Nephron progenitor cell (in vitro differentiated cells): Measurements from ENCODE around the gene PRAMEF20.
"Not testable (repeated sequence)": the region's sequence is repeated elsewhere in the genome, so short reads cannot be mapped to it uniquely, and the experiment has no call there.

Experiments used
- DNase-seq: peaks from one replicate; pipeline ENCODE4 v3.0.0; 2021
- H3K27ac Mint-ChIP-seq: 2 replicates; pipeline ENCODE4 v1.8.0; 2021; ENCODE audit warnings: mild to moderate bottlenecking, moderate library complexity, mixed read lengths
- H3K27me3 Mint-ChIP-seq: 2 replicates; pipeline ENCODE4 v1.8.0; 2021; ENCODE audit warnings: mild to moderate bottlenecking, low read depth, mixed read lengths; ENCODE audit not compliant: poor library complexity
- H3K36me3 Mint-ChIP-seq: 2 replicates; pipeline ENCODE4 v1.8.0; 2021; ENCODE audit warnings: low read depth, mixed read lengths
- H3K4me1 Mint-ChIP-seq: 2 replicates; pipeline ENCODE4 v1.8.0; 2021; ENCODE audit warnings: mixed read lengths
- H3K4me3 Mint-ChIP-seq: 2 replicates; pipeline ENCODE4 v1.8.0; 2021; ENCODE audit warnings: mild to moderate bottlenecking, moderate library complexity, mixed read lengths
- H3K9me3 Mint-ChIP-seq: 2 replicates; pipeline ENCODE4 v1.8.0; 2021; ENCODE audit warnings: mild to moderate bottlenecking, moderate library complexity, mixed read lengths
- CTCF ChIP-seq: fragments of 200-600 bp; sonication (generic); IDR thresholded peaks from 2 replicates; pipeline ENCODE4 v1.5.0; 2021; ENCODE audit warnings: antibody characterized with exemption

The PRAMEF20 gene

GRCh38 chr1:13430495-13430894 is 20.2 kb downstream of the PRAMEF20 start:
- H3K9me3 Mint-ChIP-seq: peaks cover 89% of the 10 kb centered on the region
- H3K27me3 Mint-ChIP-seq: peaks cover 3% of the 10 kb centered on the region
- no peak for TF ChIP-seq CTCF
- no peak overlapping the region for H3K4me3 Mint-ChIP-seq
- DNase-seq: no peak
- H3K4me1 Mint-ChIP-seq: no peaks in the 10 kb centered on the region
- no peak overlapping the region for H3K27ac Mint-ChIP-seq
- H3K36me3 Mint-ChIP-seq: no peaks in the 10 kb centered on the region

GRCh38 chr1:13432251-13432650 is 22.0 kb downstream of the PRAMEF20 start:
- no peak for TF ChIP-seq CTCF
- Mint-ChIP-seq H3K9me3 (peaks cover 90% of the 10 kb centered on the region), H3K27ac (no peak overlapping the region), H3K27me3 (no peaks in the 10 kb centered on the region), H3K4me3 (no peak overlapping the region), H3K4me1 (no peaks in the 10 kb centered on the region), H3K36me3 (no peaks in the 10 kb centered on the region)
- DNase-seq: no peak

GRCh38 chr1:13433694-13434358 is 23.6 kb downstream of the PRAMEF20 start:
- not testable (repeated sequence) for H3K27me3 Mint-ChIP-seq, H3K36me3 Mint-ChIP-seq, H3K4me3 Mint-ChIP-seq, H3K4me1 Mint-ChIP-seq, DNase-seq, H3K27ac Mint-ChIP-seq
- peaks cover 92% of the 10 kb centered on the region for H3K9me3 Mint-ChIP-seq

GRCh38 chr1:13435458-13435857 is 25.2 kb downstream of the PRAMEF20 start:
- Mint-ChIP-seq H3K27ac (no peak overlapping the region), H3K36me3 (no peaks in the 10 kb centered on the region), H3K27me3 (no peaks in the 10 kb centered on the region), H3K9me3 (peaks cover 81% of the 10 kb centered on the region), H3K4me1 (no peaks in the 10 kb centered on the region), H3K4me3 (no peak overlapping the region)
- DNase-seq: no peak
- no peak for TF ChIP-seq CTCF

DNA sequence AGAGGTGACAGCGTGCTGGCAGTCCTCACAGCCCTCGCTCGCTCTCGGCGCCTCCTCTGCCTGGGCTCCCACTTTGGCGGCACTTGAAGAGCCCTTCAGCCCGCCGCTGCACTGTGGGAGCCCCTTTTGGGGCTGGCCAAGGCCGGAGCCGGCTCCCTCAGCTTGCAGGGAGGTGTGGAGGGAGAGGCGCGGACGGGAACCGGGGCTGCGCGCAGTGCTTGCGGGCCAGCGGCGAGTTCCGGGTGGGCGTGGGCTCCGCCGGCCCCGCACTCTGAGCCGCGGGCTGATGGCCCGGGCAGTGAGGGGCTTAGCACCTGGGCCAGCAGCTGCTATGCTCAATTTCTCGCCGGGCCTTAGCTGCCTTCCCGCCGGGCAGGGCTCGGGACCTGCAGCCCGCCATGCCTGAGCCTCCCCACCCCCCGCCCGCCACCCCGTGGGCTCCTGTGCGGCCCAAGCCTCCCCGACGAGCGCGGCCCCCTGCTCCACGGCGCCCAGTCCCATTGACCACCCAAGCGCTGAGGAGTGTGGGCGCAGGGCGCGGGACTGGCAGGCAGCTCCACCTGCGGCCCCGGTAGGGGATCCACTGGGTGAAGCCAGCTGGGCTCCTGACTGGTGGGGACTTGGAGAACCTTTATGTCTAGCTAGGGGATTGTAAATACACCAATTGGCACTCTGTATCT is 29.0 kb downstream of the PRAMEF20 start:
- H3K4me1 Mint-ChIP-seq, H3K36me3 Mint-ChIP-seq, H3K27ac Mint-ChIP-seq, H3K27me3 Mint-ChIP-seq, H3K4me3 Mint-ChIP-seq, DNase-seq: not testable (repeated sequence)
- peaks cover 71% of the 10 kb centered on the region for H3K9me3 Mint-ChIP-seq

- peaks cover 53% of the 10 kb centered on the region for H3K9me3 Mint-ChIP-seq
- H3K4me1 Mint-ChIP-seq: no peaks in the 10 kb centered on the region
- peaks cover 3% of the 10 kb centered on the region for H3K27me3 Mint-ChIP-seq
- no peak overlapping the region for H3K27ac Mint-ChIP-seq
- DNase-seq: no peak
- no peak for TF ChIP-seq CTCF
- H3K4me3 Mint-ChIP-seq: no peak overlapping the region
- no peaks in the 10 kb centered on the region for H3K36me3 Mint-ChIP-seq
Measured at GRCh38 chr1:13443335-13443979, 33.2 kb downstream of the PRAMEF20 start.
